CD14-positive monocyte (primary cell): Measurements from ENCODE around the gene TGM2. TPM values are rescaled to one million over a fixed set of nuclear protein-coding genes. Genes with fewer than 3 reads are reported as not detected.

Experiments used
- DNase-seq, 3 donors: peaks; one replicate each; pipeline ENCODE4 v3.0.0-alpha.2; 2011 to 2022
- H2AFZ ChIP-seq: 2 replicates; pipeline ENCODE4 v1.6.0; 2012; ENCODE audit warnings: mild to moderate bottlenecking, low read depth, low read length, inconsistent platforms; ENCODE audit not compliant: insufficient read depth, poor library complexity, severe bottlenecking
- H3K27ac ChIP-seq, 2 donors: 1 replicate in 1 of 2; 2 replicates in 1 of 2; pipeline ENCODE4 v1.5.1; 2012 to 2013; ENCODE audit warnings: low read length in 2 of 2, control low read depth in 1 of 2, inconsistent platforms in 1 of 2, low read depth in 1 of 2, mild to moderate bottlenecking in 1 of 2
- H3K27me3 ChIP-seq, 2 donors: one replicate each; pipeline versions ENCODE4 v1.6.0 to v1.6.1; 2011 to 2013; ENCODE audit warnings: low read length in 2 of 2; ENCODE audit not compliant: control insufficient read depth in 2 of 2, insufficient read depth in 2 of 2
- H3K36me3 ChIP-seq, 2 donors: replicated peaks in 1 of 2; 1 replicate in 1 of 2; 2 replicates in 1 of 2; pipeline versions ENCODE4 v1.5.1 to v1.6.1; 2012 to 2013; ENCODE audit warnings: low read length in 2 of 2, control low read depth in 1 of 2, inconsistent platforms in 1 of 2, mild to moderate bottlenecking in 1 of 2; ENCODE audit not compliant: insufficient read depth in 2 of 2, control insufficient read depth in 1 of 2
- H3K4me1 ChIP-seq, 2 donors: 1 replicate in 1 of 2; 2 replicates in 1 of 2; pipeline versions ENCODE4 v1.5.1 to v1.6.1; 2012 to 2013; ENCODE audit warnings: low read length in 2 of 2, control low read depth in 1 of 2, inconsistent platforms in 1 of 2, mild to moderate bottlenecking in 1 of 2, moderate library complexity in 1 of 2; ENCODE audit not compliant: insufficient read depth in 2 of 2, control insufficient read depth in 1 of 2
- H3K4me2 ChIP-seq: replicated peaks from 2 replicates; pipeline ENCODE3; 2012; ENCODE audit warnings: low read length, moderate library complexity, mild to moderate bottlenecking; ENCODE audit not compliant: poor library complexity, severe bottlenecking; ENCODE audit errors: extremely low read depth
- H3K4me3 ChIP-seq, 3 experiments: fragments of 200-600 bp in 1 of 3; sonication (generic) in 1 of 3; replicated peaks in 1 of 3; 1 replicate in 2 of 3; 2 replicates in 1 of 3; pipeline ENCODE4 v1.5.1; 2011 to 2013; ENCODE audit warnings: low read length in 3 of 3, mild to moderate bottlenecking in 3 of 3, control low read depth in 2 of 3, low read depth in 2 of 3, inconsistent platforms in 1 of 3, moderate library complexity in 1 of 3
- H3K79me2 ChIP-seq: 2 replicates; pipeline ENCODE4 v1.6.0; 2012; ENCODE audit warnings: mild to moderate bottlenecking, control low read depth, inconsistent platforms, low read length, moderate library complexity; ENCODE audit not compliant: insufficient read depth
- H3K9ac ChIP-seq: 2 replicates; pipeline ENCODE4 v1.6.0; 2017; ENCODE audit warnings: low read length, mild to moderate bottlenecking; ENCODE audit not compliant: insufficient read depth, poor library complexity, severe bottlenecking
- H3K9me3 ChIP-seq, 2 donors: replicated peaks in 1 of 2; 1 replicate in 1 of 2; 2 replicates in 1 of 2; pipeline versions ENCODE4 v1.5.1 to v1.6.1; 2012 to 2013; ENCODE audit warnings: low read length in 2 of 2, control low read depth in 1 of 2; ENCODE audit not compliant: control insufficient read depth in 1 of 2, insufficient read depth in 1 of 2
- H4K20me1 ChIP-seq: 2 replicates; pipeline ENCODE4 v1.6.0; 2012; ENCODE audit warnings: mild to moderate bottlenecking, low read length, control low read depth, moderate library complexity; ENCODE audit not compliant: insufficient read depth
- H3K27ac Mint-ChIP-seq, 7 donors: one replicate each; pipeline ENCODE4 v1.8.0; 2020; ENCODE audit warnings: mild to moderate bottlenecking in 7 of 7, mixed read lengths in 7 of 7, moderate library complexity in 6 of 7, inconsistent platforms in 2 of 7
- H3K27me3 Mint-ChIP-seq, 3 donors: one replicate each; pipeline ENCODE4 v1.8.0; 2021 to 2022; ENCODE audit warnings: low read depth in 3 of 3, mild to moderate bottlenecking in 3 of 3, mixed read lengths in 3 of 3, moderate library complexity in 3 of 3, inconsistent platforms in 1 of 3
- H3K36me3 Mint-ChIP-seq, 2 donors: one replicate each; pipeline ENCODE4 v1.8.0; 2020; ENCODE audit warnings: mixed read lengths in 2 of 2, inconsistent platforms in 1 of 2, mild to moderate bottlenecking in 1 of 2
- H3K4me1 Mint-ChIP-seq: one replicate; pipeline ENCODE4 v1.8.0; 2020; ENCODE audit warnings: mild to moderate bottlenecking, mixed read lengths
- H3K4me3 Mint-ChIP-seq, 2 donors: one replicate each; pipeline ENCODE4 v1.8.0; 2020; ENCODE audit warnings: mild to moderate bottlenecking in 2 of 2, mixed read lengths in 2 of 2, moderate library complexity in 1 of 2
- H3K9me3 Mint-ChIP-seq, 7 donors: one replicate each; pipeline ENCODE4 v1.8.0; 2020 to 2022; ENCODE audit warnings: mixed read lengths in 7 of 7, mild to moderate bottlenecking in 6 of 7, moderate library complexity in 6 of 7, inconsistent platforms in 2 of 7
- CTCF ChIP-seq: fragments of 200-600 bp; IDR thresholded peaks from one replicate; pipeline ENCODE4 v1.8.0; 2022; ENCODE audit warnings: antibody characterized with exemption, mild to moderate bottlenecking
- WGBS: methylation state at CpG from one replicate; pipeline ENCODE4 v1.1.5; 2013; ENCODE audit warnings: missing lambda C conversion rate; ENCODE audit not compliant: insufficient coverage; 5-methylcytosine and 5-hydroxymethylcytosine counted together
- intact Hi-C, 2 donors: fragments of 100-400 bp; cut with micrococcal nuclease; formaldehyde crosslinking; loops; one replicate each; pipeline versions ENCODE4 v1.15.0 to v1.15.1; 2023
- polyA plus RNA-seq, 3 donors: library from polyadenylated mRNA; depleted of rRNA in 1 of 3; unstranded in 2 of 3; stranded (reverse) in 1 of 3; fragments of 300-500 nt in 2 of 3; fragments of >200 nt in 1 of 3; fragmentation: Illumina TruSeq in 2 of 3; gene quantifications; 1 replicate in 2 of 3; 2 replicates in 1 of 3; pipeline ENCODE4 v1.2.3, GENCODE V29; 2012 to 2021

The TGM2 gene
- polyA plus RNA-seq, 3 donors = 0.47 to 1.7 (median 1.6) TPM

- WGBS = 100% methylated on average over 7 of the region's 8 CpGs
- H2AFZ ChIP-seq = no peak overlapping the region
- H3K9ac ChIP-seq = no peak overlapping the region
- DNase-seq = no peak
- H3K27ac ChIP-seq = peak overlapping the region in 1 of 2 donors; percentile 95
- H4K20me1 ChIP-seq = no peaks in the 10 kb centered on the region
- no peaks in the 10 kb centered on the region for H3K9me3 ChIP-seq
- no peaks in the 10 kb centered on the region for H3K27me3 ChIP-seq
- peaks cover 0 to 2% (median 2%) of the 10 kb centered on the region in 3 donors for H3K27me3 Mint-ChIP-seq
- no peaks in the 10 kb centered on the region for H3K79me2 ChIP-seq
- H3K4me1 ChIP-seq = peaks cover 55 to 74% of the 10 kb centered on the region in 2 donors
- H3K4me1 Mint-ChIP-seq = peaks cover 77% of the 10 kb centered on the region
- no peak overlapping the region for H3K4me2 ChIP-seq
- intact Hi-C loops = no loop called here
- TF ChIP-seq CTCF = no peak
- peak overlapping the region; percentile 54 to 100 (median 85) for H3K27ac Mint-ChIP-seq
- no peak overlapping the region for H3K4me3 ChIP-seq
- H3K36me3 Mint-ChIP-seq = peaks cover 3 to 17% of the 10 kb centered on the region in 2 donors
- H3K36me3 ChIP-seq = no peaks in the 10 kb centered on the region
- peaks cover 0 to 4% (median 0%) of the 10 kb centered on the region in 7 donors for H3K9me3 Mint-ChIP-seq
- H3K4me3 Mint-ChIP-seq = no peak overlapping the region
Measured at GRCh38 chr20:38150335-38151170, 14.5 kb downstream of the TGM2 start.

GRCh38 chr20:38148328-38149102, 16.6 kb downstream of the TGM2 start:
- H3K4me1 ChIP-seq = peaks cover 67 to 80% of the 10 kb centered on the region in 2 donors
- TF ChIP-seq CTCF = no peak

More at GRCh38 chr20:38148328-38149102, 16.6 kb downstream of the TGM2 start:
- no peaks in the 10 kb centered on the region for H3K36me3 ChIP-seq
- H3K79me2 ChIP-seq = no peaks in the 10 kb centered on the region
- WGBS = 84% methylated on average over 9 of the region's 9 CpGs
- no peaks in the 10 kb centered on the region for H3K27me3 ChIP-seq
- Mint-ChIP-seq H3K4me1 (peaks cover 84% of the 10 kb centered on the region), H3K36me3 (peaks cover 3 to 15% of the 10 kb centered on the region in 2 donors), H3K9me3 (peaks cover 0 to 4% (median 0%) of the 10 kb centered on the region in 7 donors), H3K27me3 (peaks cover 0 to 2% (median 2%) of the 10 kb centered on the region in 3 donors), H3K4me3 (peak overlapping the region in 1 of 2 donors; percentile 39), H3K27ac (peak overlapping the region in 5 of 7 donors; percentile 10 to 54 (median 41))
- no peak overlapping the region for H3K4me3 ChIP-seq
- H4K20me1 ChIP-seq = no peaks in the 10 kb centered on the region
- no peak overlapping the region for H2AFZ ChIP-seq
- no peak overlapping the region for H3K9ac ChIP-seq
- H3K27ac ChIP-seq = no peak overlapping the region
- no peak overlapping the region for H3K4me2 ChIP-seq
- no peak for DNase-seq
- intact Hi-C loops = no loop called here
- no peaks in the 10 kb centered on the region for H3K9me3 ChIP-seq
